Astrocyte (in vitro differentiated cells and primary cell): Measurements from ENCODE around the gene CILP.

ENCODE experiments used
- CTCF ChIP-seq: IDR thresholded peaks from 2 replicates; pipeline ENCODE4 v1.5.1; 2011; ENCODE audit warnings: low read depth, mild to moderate bottlenecking, inconsistent platforms, low read length, moderate library complexity; ENCODE audit not compliant: insufficient read depth
- EZH2 ChIP-seq: IDR thresholded peaks from 2 replicates; pipeline ENCODE4 v1.6.1; 2012; ENCODE audit warnings: mild to moderate bottlenecking, low read length, inconsistent platforms; ENCODE audit not compliant: insufficient read depth

DNA sequence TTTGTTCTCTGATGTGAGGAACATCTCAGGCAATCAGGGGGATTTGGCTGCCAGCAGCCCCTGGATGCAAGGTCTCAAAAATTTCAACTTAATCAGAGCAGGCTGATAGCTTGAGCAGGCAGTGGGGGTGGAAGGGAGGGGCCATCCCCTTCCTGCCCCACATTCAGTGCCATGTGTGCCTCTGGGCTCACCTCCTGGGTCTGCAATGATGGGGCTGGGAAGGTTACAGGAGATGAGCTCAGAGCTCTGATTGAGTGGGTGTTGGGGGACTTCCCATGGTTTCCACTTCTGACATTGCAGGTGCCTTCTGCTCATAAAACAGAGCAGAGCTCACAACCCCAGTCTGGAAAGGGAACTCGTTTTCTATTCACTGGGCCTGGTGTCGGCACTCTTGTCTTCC, 38.4 kb upstream of the CILP start:
- TF ChIP-seq CTCF, result no peak
- no peak for TF ChIP-seq EZH2
